ENCODE data around the gene MAN1C1. TPM values are rescaled to one million over a fixed set of nuclear protein-coding genes. Genes with fewer than 3 reads are reported as not detected.

Gene MAN1C1
- total and polyA plus RNA-seq, 10 of the 15 experiments (the other 5 are each of a cell fraction or from before 2014, with no cell fraction given) = 0.12 to 0.56 (median 0.22) TPM; not detected in 3

DNA sequence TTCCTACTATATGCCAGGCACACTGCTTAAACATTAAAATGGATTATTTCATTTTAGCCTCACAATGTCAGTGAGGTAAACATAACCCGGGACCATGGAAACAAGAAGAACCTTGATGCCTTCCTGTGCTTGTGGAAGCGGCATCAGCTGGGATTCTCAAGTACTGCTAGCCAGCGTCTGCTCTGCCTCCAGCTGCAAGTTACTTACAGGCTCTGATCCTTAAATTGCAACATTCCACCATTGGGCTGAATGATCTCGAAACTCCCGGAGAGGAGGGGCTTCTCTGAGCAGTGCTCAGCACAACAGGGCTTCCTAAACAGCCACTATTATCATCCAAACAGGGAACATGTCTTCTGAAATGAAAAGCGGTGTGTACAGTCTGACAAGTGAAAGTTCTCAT lies 6.7 kb upstream of the MAN1C1 start:
- no peaks in the 10 kb centered on the region for H3K79me2 ChIP-seq (ENCODE audit: control insufficient read depth, insufficient read depth, low read length)
- in situ Hi-C loops (cut with MboI) (loop anchor here (5.0 kb wide), 1 partner anchor 187 kb away; no protein-coding TSS in a partner anchor), intact Hi-C loops (cut with micrococcal nuclease; ENCODE audit: unreplicated experiment) (loop anchor here (2.0 kb wide), 2 partner anchors 83 to 187 kb away; no protein-coding TSS in a partner anchor)
- ATAC-seq (no peak), DNase-seq (ENCODE audit: low read depth, low spot score) (no peak), FAIRE-seq (no peak)
- H4K20me1 ChIP-seq (ENCODE audit: control insufficient read depth, insufficient read depth) = no peaks in the 10 kb centered on the region
- peaks cover 0 to 5% of the 10 kb centered on the region in 2 experiments; a peak in 2 of 4 replicates for H3K27me3 ChIP-seq (replicated peaks in 1 of 2; ENCODE audit: control insufficient read depth in 2 of 2, insufficient read depth in 2 of 2, low read length in 1 of 2)
- ChIA-PET CTCF (interaction anchor here (1.1 to 3.6 kb wide), 11 partner anchors 10 to 388 kb away, joined by 3 to 19 read pairs (median 7); partner anchors contain the start of genes PAFAH2 and SELENON), SMC1A (ENCODE audit: uncharacterized antibody, unreplicated experiment) (interaction anchor here (0.7 to 2.9 kb wide), 10 partner anchors 16 to 208 kb away, joined by 3 to 15 read pairs (median 6); no protein-coding TSS in a partner anchor), POLR2A (interaction anchor here (1.0 kb wide), 1 partner anchor 60 kb away, joined by 3 read pairs; no protein-coding TSS in a partner anchor), RAD21 (ENCODE audit: unreplicated experiment) (interaction anchor here (1.2 to 2.2 kb wide), 3 partner anchors 61 to 200 kb away, joined by 3 to 11 read pairs (median 8); no protein-coding TSS in a partner anchor)
- no TSS peak for BruUV-seq (replicated peaks)
- no peak overlapping the region for H3K9ac ChIP-seq (ENCODE audit: control insufficient read depth, insufficient read depth, low read length)
- 81% methylated on average over 6 of the region's 6 CpGs for WGBS (ENCODE audit: insufficient coverage, insufficient replicate concordance, low lambda C conversion rate, missing lambda C conversion rate)
- no peak overlapping the region for H2AFZ ChIP-seq (ENCODE audit: control insufficient read depth, low read depth, low read length)
- TF ChIP-seq CREM (IDR thresholded peaks at IDR 0.05; ENCODE audit: low read depth) = no peak
- no peak for TF ChIP-seq PAX8 (IDR thresholded peaks at IDR 0.05)
- TF ChIP-seq, protein P1, sequence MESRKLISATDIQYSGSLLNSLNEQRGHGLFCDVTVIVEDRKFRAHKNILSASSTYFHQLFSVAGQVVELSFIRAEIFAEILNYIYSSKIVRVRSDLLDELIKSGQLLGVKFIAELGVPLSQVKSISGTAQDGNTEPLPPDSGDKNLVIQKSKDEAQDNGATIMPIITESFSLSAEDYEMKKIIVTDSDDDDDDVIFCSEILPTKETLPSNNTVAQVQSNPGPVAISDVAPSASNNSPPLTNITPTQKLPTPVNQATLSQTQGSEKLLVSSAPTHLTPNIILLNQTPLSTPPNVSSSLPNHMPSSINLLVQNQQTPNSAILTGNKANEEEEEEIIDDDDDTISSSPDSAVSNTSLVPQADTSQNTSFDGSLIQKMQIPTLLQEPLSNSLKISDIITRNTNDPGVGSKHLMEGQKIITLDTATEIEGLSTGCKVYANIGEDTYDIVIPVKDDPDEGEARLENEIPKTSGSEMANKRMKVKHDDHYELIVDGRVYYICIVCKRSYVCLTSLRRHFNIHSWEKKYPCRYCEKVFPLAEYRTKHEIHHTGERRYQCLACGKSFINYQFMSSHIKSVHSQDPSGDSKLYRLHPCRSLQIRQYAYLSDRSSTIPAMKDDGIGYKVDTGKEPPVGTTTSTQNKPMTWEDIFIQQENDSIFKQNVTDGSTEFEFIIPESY (IDR thresholded peaks at IDR 0.05) = no peak
- TF ChIP-seq TCF7 (IDR thresholded peaks at IDR 0.05; ENCODE audit: borderline replicate concordance) = no peak
- TF ChIP-seq SIN3A (IDR thresholded peaks at IDR 0.05; ENCODE audit: low read depth, low read length) = no peak
- no peak for TF ChIP-seq KLF5 (IDR thresholded peaks at IDR 0.05; ENCODE audit: partially characterized antibody)
- H3K4me1 ChIP-seq (ENCODE audit: control insufficient read depth, insufficient read depth, low read length) = peaks cover 10% of the 10 kb centered on the region
- H3K4me3 ChIP-seq = no peak overlapping the region
- H3K4me2 ChIP-seq (ENCODE audit: control insufficient read depth, insufficient read depth) = no peak overlapping the region
- no peaks in the 10 kb centered on the region for H3K9me3 ChIP-seq (replicated peaks; ENCODE audit: control insufficient read depth, insufficient read depth, low read length)
- H3K27ac ChIP-seq (ENCODE audit: control insufficient read depth, insufficient read depth) = no peak overlapping the region
- H3K36me3 ChIP-seq (ENCODE audit: control insufficient read depth in 2 of 2, insufficient read depth in 2 of 2, low read length in 1 of 2) = no peaks in the 10 kb centered on the region

All from GM12878 (cell line).